GM12878 (cell line): ENCODE results near the gene TADA1. TPM values are rescaled to one million over a fixed set of nuclear protein-coding genes. Genes with fewer than 3 reads are reported as not detected.

ENCODE experiments used
- BMI1 ChIP-seq: fragments of 450-650 bp; IDR thresholded peaks from 2 replicates; pipeline ENCODE4 v1.6.1; 2016; ENCODE audit warnings: mild to moderate bottlenecking, moderate library complexity, borderline replicate concordance
- CBFB ChIP-seq: IDR thresholded peaks from 2 replicates; pipeline ENCODE4 v1.6.1; 2016; ENCODE audit warnings: antibody characterized with exemption, low read depth
- CREB1 ChIP-seq: IDR thresholded peaks from 2 replicates; pipeline ENCODE4 v1.6.1; 2012; ENCODE audit warnings: low read depth, mild to moderate bottlenecking, inconsistent platforms
- KLF5 ChIP-seq: fragments of 450-650 bp; IDR thresholded peaks from 2 replicates; pipeline ENCODE4 v1.6.1; 2014; ENCODE audit warnings: mild to moderate bottlenecking; ENCODE audit not compliant: partially characterized antibody
- MTA2 ChIP-seq: fragments of 450-650 bp; IDR thresholded peaks from 2 replicates; pipeline ENCODE4 v1.6.1; 2016; ENCODE audit warnings: low read depth, mild to moderate bottlenecking, moderate library complexity
- NR2C1 ChIP-seq: fragments of 450-650 bp; IDR thresholded peaks from 2 replicates; pipeline ENCODE4 v1.6.1; 2017; ENCODE audit warnings: antibody characterized with exemption, mild to moderate bottlenecking, moderate library complexity
- RAD21 ChIP-seq: IDR thresholded peaks from 2 replicates; pipeline ENCODE4 v1.6.1; 2011; ENCODE audit warnings: mild to moderate bottlenecking, low read depth, low read length, moderate library complexity; ENCODE audit not compliant: insufficient read depth
- RBBP5 ChIP-seq: fragments of 200-600 bp; sonication (generic); conservative IDR thresholded peaks from 2 replicates; pipeline ENCODE4 v1.6.1; 2016
- RCOR1 ChIP-seq: conservative IDR thresholded peaks from 2 replicates; pipeline ENCODE4 v1.6.1; 2012; ENCODE audit warnings: low read depth, low read length, improper control_type of control experiment
- RFX5 ChIP-seq: IDR thresholded peaks from 2 replicates; pipeline ENCODE4 v1.6.1; 2011; ENCODE audit warnings: low read depth, low read length, improper control_type of control experiment
- SIX5 ChIP-seq: IDR thresholded peaks from 2 replicates; pipeline ENCODE4 v1.6.1; 2011; ENCODE audit warnings: mild to moderate bottlenecking, low read depth, low read length, moderate library complexity; ENCODE audit not compliant: severe bottlenecking
- TCF3 ChIP-seq: IDR thresholded peaks from 2 replicates; pipeline ENCODE4 v1.6.1; 2012; ENCODE audit warnings: low read depth, mild to moderate bottlenecking, low read length, borderline replicate concordance; ENCODE audit not compliant: insufficient read depth
- YBX1 ChIP-seq: fragments of 450-650 bp; IDR thresholded peaks from 2 replicates; pipeline ENCODE4 v1.6.1; 2016; ENCODE audit warnings: antibody characterized with exemption
- ZZZ3 ChIP-seq: IDR thresholded peaks from 2 replicates; pipeline ENCODE4 v1.6.1; 2011; ENCODE audit warnings: low read depth; ENCODE audit not compliant: control insufficient read depth, insufficient read length
- polyA plus RNA-seq, 11 experiments: library from polyadenylated mRNA; depleted of rRNA in 4 of 11; unstranded in 6 of 11; stranded (reverse) in 5 of 11; fragments of >200 nt; fragmentation: Nextera tagmentation in 4 of 11; fragmentation: Illumina TruSeq in 1 of 11; extraction: Ambion mirVana in 4 of 11; extraction: Trizol in 1 of 11; gene quantifications; 1 replicate in 1 of 11; 2 replicates in 10 of 11; pipeline versions ENCODE4 v1.2.1 to v1.2.3, GENCODE V29; 2011 to 2016; ENCODE audit warnings: inconsistent platforms in 2 of 11, missing spikeins in 2 of 11, low read depth in 1 of 11
- total RNA-seq, 4 experiments: library from RNA; depleted of rRNA in 3 of 4; stranded (reverse); fragments of >200 nt in 3 of 4; fragmentation: Illumina TruSeq in 1 of 4; extraction: Trizol in 1 of 4; gene quantifications; 2 replicates each; pipeline versions ENCODE4 v1.2.1 to v1.2.3, GENCODE V29; 2013 to 2021
- TF ChIP-seq, protein P1 (sequence below): fragments of 450-650 bp; IDR thresholded peaks from 2 replicates; pipeline ENCODE4 v1.6.1; 2017; ENCODE audit warnings: antibody characterized with exemption, mild to moderate bottlenecking, moderate library complexity
- TF ChIP-seq, protein P2 (sequence below): fragments of 450-650 bp; IDR thresholded peaks from 2 replicates; pipeline ENCODE4 v1.6.1; 2017; ENCODE audit warnings: mild to moderate bottlenecking, moderate library complexity
- TF ChIP-seq, protein P3 (sequence below), 3 experiments: IDR thresholded peaks in 2 of 3; conservative IDR thresholded peaks in 1 of 3; 2 replicates each; pipeline ENCODE4 v1.5.1; 2011; ENCODE audit warnings: low read depth in 3 of 3, low read length in 3 of 3, mild to moderate bottlenecking in 3 of 3, control low read depth in 2 of 3, moderate library complexity in 2 of 3, inconsistent platforms in 1 of 3, mixed read lengths in 1 of 3; ENCODE audit not compliant: control insufficient read depth in 2 of 3, insufficient read depth in 1 of 3; ENCODE audit errors: extremely low read depth in 1 of 3
- TF ChIP-seq, protein P4 (sequence below): fragments of 450-650 bp; IDR thresholded peaks from 2 replicates; pipeline ENCODE4 v1.6.1; 2017; ENCODE audit warnings: mild to moderate bottlenecking, low read depth, inconsistent platforms; ENCODE audit not compliant: poor library complexity, severe bottlenecking

TADA1 gene
- total and polyA plus RNA-seq, 10 of the 15 experiments (the other 5 are each of a cell fraction or from before 2014, with no cell fraction given): 15.2 to 38.6 (median 26.5) TPM

DNA sequence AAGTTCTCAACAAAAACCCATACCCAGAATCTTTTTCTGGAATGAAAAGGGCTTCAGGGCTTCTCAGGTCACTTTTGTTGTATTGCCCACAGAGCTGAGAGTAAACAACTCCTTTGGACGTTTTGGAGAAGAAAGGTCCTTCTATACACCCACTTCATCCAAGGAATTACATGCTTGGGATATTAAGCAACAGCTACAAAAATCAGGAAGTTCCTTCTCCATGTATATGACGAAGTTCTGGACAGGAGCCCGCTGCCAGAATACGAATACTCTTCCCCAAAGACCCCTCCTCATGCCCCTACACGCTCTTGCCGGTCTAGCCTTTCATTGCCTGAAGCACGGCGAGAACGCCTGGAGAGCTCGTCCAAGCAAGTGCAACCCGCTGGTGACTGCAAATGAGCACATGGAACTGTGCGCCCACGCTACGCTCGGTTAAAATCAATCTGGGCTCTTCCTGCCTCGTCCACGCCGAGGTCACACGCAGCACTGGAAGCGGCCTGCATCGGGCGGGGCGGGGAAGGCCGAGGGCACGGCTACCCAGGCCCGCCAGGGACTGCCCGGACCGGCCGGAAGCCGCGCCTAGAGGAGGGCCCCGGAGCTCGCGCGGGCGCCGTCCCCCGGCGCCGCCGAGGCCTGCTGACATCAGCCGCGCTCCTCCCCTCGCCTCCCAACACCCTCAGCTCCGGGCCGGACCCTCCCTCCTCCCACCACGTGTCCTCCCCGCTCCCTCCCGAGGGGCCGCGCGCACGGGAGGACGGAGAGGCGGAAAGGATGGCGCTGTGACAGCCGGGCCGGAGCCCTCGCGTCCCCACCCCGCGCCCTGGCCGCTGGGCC is 37.1 kb downstream of the TADA1 start, which contains the start of gene POGK (continued):
- TF ChIP-seq, protein P1, sequence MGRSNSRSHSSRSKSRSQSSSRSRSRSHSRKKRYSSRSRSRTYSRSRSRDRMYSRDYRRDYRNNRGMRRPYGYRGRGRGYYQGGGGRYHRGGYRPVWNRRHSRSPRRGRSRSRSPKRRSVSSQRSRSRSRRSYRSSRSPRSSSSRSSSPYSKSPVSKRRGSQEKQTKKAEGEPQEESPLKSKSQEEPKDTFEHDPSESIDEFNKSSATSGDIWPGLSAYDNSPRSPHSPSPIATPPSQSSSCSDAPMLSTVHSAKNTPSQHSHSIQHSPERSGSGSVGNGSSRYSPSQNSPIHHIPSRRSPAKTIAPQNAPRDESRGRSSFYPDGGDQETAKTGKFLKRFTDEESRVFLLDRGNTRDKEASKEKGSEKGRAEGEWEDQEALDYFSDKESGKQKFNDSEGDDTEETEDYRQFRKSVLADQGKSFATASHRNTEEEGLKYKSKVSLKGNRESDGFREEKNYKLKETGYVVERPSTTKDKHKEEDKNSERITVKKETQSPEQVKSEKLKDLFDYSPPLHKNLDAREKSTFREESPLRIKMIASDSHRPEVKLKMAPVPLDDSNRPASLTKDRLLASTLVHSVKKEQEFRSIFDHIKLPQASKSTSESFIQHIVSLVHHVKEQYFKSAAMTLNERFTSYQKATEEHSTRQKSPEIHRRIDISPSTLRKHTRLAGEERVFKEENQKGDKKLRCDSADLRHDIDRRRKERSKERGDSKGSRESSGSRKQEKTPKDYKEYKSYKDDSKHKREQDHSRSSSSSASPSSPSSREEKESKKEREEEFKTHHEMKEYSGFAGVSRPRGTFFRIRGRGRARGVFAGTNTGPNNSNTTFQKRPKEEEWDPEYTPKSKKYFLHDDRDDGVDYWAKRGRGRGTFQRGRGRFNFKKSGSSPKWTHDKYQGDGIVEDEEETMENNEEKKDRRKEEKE: no peak
- TF ChIP-seq NR2C1 (peak; percentile 16; the same call in 1 of the 2 replicates), YBX1 (no peak), RBBP5 (no peak), RAD21 (no peak), MTA2 (no peak), BMI1 (no peak), CBFB (0 out of 2 replicates have a peak, but pooled peaks have one; percentile 36), ZZZ3 (no peak), SIX5 (no peak), KLF5 (peak; percentile 54), TCF3 (peak; percentile 66; the same call in 1 of the 2 replicates), RCOR1 (no peak), CREB1 (peak; percentile 64), RFX5 (no peak)
- TF ChIP-seq, protein P2, sequence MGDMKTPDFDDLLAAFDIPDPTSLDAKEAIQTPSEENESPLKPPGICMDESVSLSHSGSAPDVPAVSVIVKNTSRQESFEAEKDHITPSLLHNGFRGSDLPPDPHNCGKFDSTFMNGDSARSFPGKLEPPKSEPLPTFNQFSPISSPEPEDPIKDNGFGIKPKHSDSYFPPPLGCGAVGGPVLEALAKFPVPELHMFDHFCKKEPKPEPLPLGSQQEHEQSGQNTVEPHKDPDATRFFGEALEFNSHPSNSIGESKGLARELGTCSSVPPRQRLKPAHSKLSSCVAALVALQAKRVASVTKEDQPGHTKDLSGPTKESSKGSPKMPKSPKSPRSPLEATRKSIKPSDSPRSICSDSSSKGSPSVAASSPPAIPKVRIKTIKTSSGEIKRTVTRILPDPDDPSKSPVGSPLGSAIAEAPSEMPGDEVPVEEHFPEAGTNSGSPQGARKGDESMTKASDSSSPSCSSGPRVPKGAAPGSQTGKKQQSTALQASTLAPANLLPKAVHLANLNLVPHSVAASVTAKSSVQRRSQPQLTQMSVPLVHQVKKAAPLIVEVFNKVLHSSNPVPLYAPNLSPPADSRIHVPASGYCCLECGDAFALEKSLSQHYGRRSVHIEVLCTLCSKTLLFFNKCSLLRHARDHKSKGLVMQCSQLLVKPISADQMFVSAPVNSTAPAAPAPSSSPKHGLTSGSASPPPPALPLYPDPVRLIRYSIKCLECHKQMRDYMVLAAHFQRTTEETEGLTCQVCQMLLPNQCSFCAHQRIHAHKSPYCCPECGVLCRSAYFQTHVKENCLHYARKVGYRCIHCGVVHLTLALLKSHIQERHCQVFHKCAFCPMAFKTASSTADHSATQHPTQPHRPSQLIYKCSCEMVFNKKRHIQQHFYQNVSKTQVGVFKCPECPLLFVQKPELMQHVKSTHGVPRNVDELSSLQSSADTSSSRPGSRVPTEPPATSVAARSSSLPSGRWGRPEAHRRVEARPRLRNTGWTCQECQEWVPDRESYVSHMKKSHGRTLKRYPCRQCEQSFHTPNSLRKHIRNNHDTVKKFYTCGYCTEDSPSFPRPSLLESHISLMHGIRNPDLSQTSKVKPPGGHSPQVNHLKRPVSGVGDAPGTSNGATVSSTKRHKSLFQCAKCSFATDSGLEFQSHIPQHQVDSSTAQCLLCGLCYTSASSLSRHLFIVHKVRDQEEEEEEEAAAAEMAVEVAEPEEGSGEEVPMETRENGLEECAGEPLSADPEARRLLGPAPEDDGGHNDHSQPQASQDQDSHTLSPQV: 0 out of 2 replicates have a peak, but pooled peaks have one; percentile 63
- TF ChIP-seq, protein P3, sequence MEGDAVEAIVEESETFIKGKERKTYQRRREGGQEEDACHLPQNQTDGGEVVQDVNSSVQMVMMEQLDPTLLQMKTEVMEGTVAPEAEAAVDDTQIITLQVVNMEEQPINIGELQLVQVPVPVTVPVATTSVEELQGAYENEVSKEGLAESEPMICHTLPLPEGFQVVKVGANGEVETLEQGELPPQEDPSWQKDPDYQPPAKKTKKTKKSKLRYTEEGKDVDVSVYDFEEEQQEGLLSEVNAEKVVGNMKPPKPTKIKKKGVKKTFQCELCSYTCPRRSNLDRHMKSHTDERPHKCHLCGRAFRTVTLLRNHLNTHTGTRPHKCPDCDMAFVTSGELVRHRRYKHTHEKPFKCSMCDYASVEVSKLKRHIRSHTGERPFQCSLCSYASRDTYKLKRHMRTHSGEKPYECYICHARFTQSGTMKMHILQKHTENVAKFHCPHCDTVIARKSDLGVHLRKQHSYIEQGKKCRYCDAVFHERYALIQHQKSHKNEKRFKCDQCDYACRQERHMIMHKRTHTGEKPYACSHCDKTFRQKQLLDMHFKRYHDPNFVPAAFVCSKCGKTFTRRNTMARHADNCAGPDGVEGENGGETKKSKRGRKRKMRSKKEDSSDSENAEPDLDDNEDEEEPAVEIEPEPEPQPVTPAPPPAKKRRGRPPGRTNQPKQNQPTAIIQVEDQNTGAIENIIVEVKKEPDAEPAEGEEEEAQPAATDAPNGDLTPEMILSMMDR (IDR thresholded peaks at IDR 0.05 in 2 of 3, conservative IDR thresholded peaks at IDR 0.05 in 1 of 3; ENCODE audit: control insufficient read depth in 2 of 3, extremely low read depth in 1 of 3, insufficient read depth in 1 of 3, low read depth in 3 of 3, low read length in 3 of 3): no peak
- TF ChIP-seq, protein P4, sequence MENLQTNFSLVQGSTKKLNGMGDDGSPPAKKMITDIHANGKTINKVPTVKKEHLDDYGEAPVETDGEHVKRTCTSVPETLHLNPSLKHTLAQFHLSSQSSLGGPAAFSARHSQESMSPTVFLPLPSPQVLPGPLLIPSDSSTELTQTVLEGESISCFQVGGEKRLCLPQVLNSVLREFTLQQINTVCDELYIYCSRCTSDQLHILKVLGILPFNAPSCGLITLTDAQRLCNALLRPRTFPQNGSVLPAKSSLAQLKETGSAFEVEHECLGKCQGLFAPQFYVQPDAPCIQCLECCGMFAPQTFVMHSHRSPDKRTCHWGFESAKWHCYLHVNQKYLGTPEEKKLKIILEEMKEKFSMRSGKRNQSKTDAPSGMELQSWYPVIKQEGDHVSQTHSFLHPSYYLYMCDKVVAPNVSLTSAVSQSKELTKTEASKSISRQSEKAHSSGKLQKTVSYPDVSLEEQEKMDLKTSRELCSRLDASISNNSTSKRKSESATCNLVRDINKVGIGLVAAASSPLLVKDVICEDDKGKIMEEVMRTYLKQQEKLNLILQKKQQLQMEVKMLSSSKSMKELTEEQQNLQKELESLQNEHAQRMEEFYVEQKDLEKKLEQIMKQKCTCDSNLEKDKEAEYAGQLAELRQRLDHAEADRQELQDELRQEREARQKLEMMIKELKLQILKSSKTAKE: no peak
